MM.1S (cell line): ENCODE measurements around the gene CLINT1.

Experiments used
- CTCF ChIP-seq: fragments of 300-600 bp; sonication (generic); IDR thresholded peaks from 2 replicates; pipeline ENCODE4 v1.5.1; 2016; ENCODE audit warnings: antibody characterized with exemption, low read length, mixed read lengths
- EZH2 ChIP-seq: fragments of 300-600 bp; sonication (generic); optimal IDR thresholded peaks from 2 replicates; pipeline ENCODE3; 2017; ENCODE audit warnings: low read depth, mild to moderate bottlenecking, antibody characterized with exemption, low read length, mixed read lengths

- TF ChIP-seq CTCF (no peak), EZH2 (no peak)
These were observed 8.9 kb upstream of the CLINT1 start for GRCh38 chr5:157867751-157868387.
